A673 (cell line): ENCODE data around the gene WBP1L. TPM values are rescaled to one million over a fixed set of nuclear protein-coding genes. Genes with fewer than 3 reads are reported as not detected.

ENCODE experiments used
- BruUV-seq: library from RNA; stranded (reverse); fragments of 400-500 nt; replicated peaks from 2 replicates; lab custom pipeline; 2021; lab: Mats Ljungman, UMichigan
- CTCF ChIA-PET: fragments of 300-600 bp; sonication (Branson Sonifier 250); formaldehyde crosslinking; loops from one replicate; lab custom pipeline; 2022; ENCODE audit warnings: antibody characterized with exemption; lab: Charles Lee
- POLR2A ChIA-PET: fragments of 300-600 bp; sonication (Branson Sonifier 250); formaldehyde crosslinking; loops from one replicate; lab custom pipeline; 2022; ENCODE audit warnings: antibody characterized with exemption; ENCODE audit not compliant: low non-redundant PET; lab: Charles Lee
- DNase-seq: peaks from one replicate; pipeline ENCODE4 v3.0.0-alpha.2; 2015; ENCODE audit warnings: low spot score
- H3K27ac ChIP-seq: fragments of 200-600 bp; sonication (generic); 2 replicates; pipeline ENCODE4 v1.5.1; 2016; ENCODE audit warnings: mixed run types, low read depth, mild to moderate bottlenecking, mixed read lengths, antibody characterized with exemption, low read length; ENCODE audit not compliant: poor library complexity, severe bottlenecking
- H3K27me3 ChIP-seq: fragments of 200-600 bp; sonication (generic); replicated peaks from 2 replicates; pipeline ENCODE4 v1.6.1; 2017; ENCODE audit warnings: mixed run types, low read depth, mild to moderate bottlenecking, mixed read lengths, antibody characterized with exemption, low read length; ENCODE audit not compliant: insufficient read depth, poor library complexity
- H3K36me3 ChIP-seq: fragments of 200-600 bp; sonication (generic); 2 replicates; pipeline ENCODE4 v1.6.1; 2016; ENCODE audit warnings: mixed run types, mild to moderate bottlenecking, mixed read lengths, antibody characterized with exemption, low read length; ENCODE audit not compliant: insufficient read depth, poor library complexity, severe bottlenecking
- H3K4me1 ChIP-seq: fragments of 200-600 bp; sonication (generic); 2 replicates; pipeline ENCODE4 v1.6.1; 2017; ENCODE audit warnings: mixed run types, mild to moderate bottlenecking, mixed read lengths, antibody characterized with exemption, low read length; ENCODE audit not compliant: insufficient read depth, poor library complexity, severe bottlenecking
- H3K4me3 ChIP-seq: fragments of 200-600 bp; sonication (generic); 2 replicates; pipeline ENCODE4 v1.5.1; 2016; ENCODE audit warnings: low read depth, mixed run types, mild to moderate bottlenecking, mixed read lengths, low read length; ENCODE audit not compliant: poor library complexity, severe bottlenecking
- H3K9me3 ChIP-seq: fragments of 200-600 bp; sonication (generic); 2 replicates; pipeline ENCODE4 v1.6.1; 2016; ENCODE audit warnings: mixed run types, low read depth, mild to moderate bottlenecking, mixed read lengths, antibody characterized with exemption, low read length; ENCODE audit not compliant: poor library complexity, severe bottlenecking
- CTCF ChIP-seq: fragments of 300-800, 200-600 bp; sonication (generic); conservative IDR thresholded peaks from 2 replicates; pipeline ENCODE4 v1.5.1; 2017; ENCODE audit warnings: low read depth, mild to moderate bottlenecking, antibody characterized with exemption, low read length, moderate library complexity, mixed read lengths
- EZH2 ChIP-seq: fragments of 200-600 bp; sonication (generic); IDR thresholded peaks from 2 replicates; pipeline ENCODE4 v1.6.1; 2017; ENCODE audit warnings: borderline replicate concordance, low read depth, mild to moderate bottlenecking, mixed read lengths, antibody characterized with exemption, low read length; ENCODE audit not compliant: poor library complexity, severe bottlenecking
- intact Hi-C: fragments of 100-400 bp; cut with micrococcal nuclease; formaldehyde crosslinking; loops from one replicate; pipeline ENCODE4 v1.10.0; 2022; ENCODE audit not compliant: unreplicated experiment
- total RNA-seq: library from RNA; stranded (reverse); gene quantifications from 2 replicates; pipeline ENCODE4 v1.2.3, GENCODE V29; 2021

The WBP1L gene
- total RNA-seq, 1 experiment from 2014 or later = 20.3 TPM

- intact Hi-C loops = loop anchor here (2.0 kb wide), 1 partner anchor 67 kb away; no protein-coding TSS in a partner anchor
- ChIA-PET POLR2A (no interaction called here), CTCF (interaction anchor here (0.8 to 1.4 kb wide), 2 partner anchors 14 to 68 kb away, joined by 3 read pairs; no protein-coding TSS in a partner anchor)
- TSS peak; percentile 34 for BruUV-seq
- H3K4me3 ChIP-seq = peak overlapping the region; percentile 74
- no peak for DNase-seq
- peak overlapping the region; percentile 85 for H3K27ac ChIP-seq
- TF ChIP-seq EZH2 = no peak
- TF ChIP-seq CTCF = no peak
- no peaks in the 10 kb centered on the region for H3K9me3 ChIP-seq
- no peaks in the 10 kb centered on the region for H3K27me3 ChIP-seq
- peaks cover 34% of the 10 kb centered on the region for H3K4me1 ChIP-seq
- H3K36me3 ChIP-seq = peaks cover 3% of the 10 kb centered on the region
These were observed 30.3 kb upstream of the WBP1L start for GRCh38 chr10:102713539-102713813.

GRCh38 chr10:102713814-102714620 is 29.7 kb upstream of the WBP1L start, which contains the start of gene ARL3:
TSS of gene ARL3 (minus strand) at chr10:102714397. CDS start at chr10:102714275, 122 bp downstream.
- peaks cover 3% of the 10 kb centered on the region for H3K36me3 ChIP-seq
- TF ChIP-seq CTCF (peak; percentile 35), EZH2 (no peak)
- H3K4me1 ChIP-seq = peaks cover 34% of the 10 kb centered on the region
- ChIA-PET POLR2A (interaction anchor here (0.5 to 0.6 kb wide), 2 partner anchors 210 to 247 kb away, joined by 4 to 5 read pairs; no protein-coding TSS in a partner anchor), CTCF (interaction anchor here (0.8 to 1.4 kb wide), 2 partner anchors 14 to 69 kb away, joined by 3 read pairs; no protein-coding TSS in a partner anchor)
- BruUV-seq = no TSS peak
- H3K9me3 ChIP-seq = no peaks in the 10 kb centered on the region
- H3K4me3 ChIP-seq = peak within 1 kb of the TSS; percentile 74
- peak; percentile 100 for DNase-seq
- peak within 1 kb of the TSS; percentile 85 for H3K27ac ChIP-seq
- intact Hi-C loops = loop anchor here (2.0 kb wide), 2 partner anchors 67 to 211 kb away; partner anchors contain the start of genes ACTR1A and SUFU
- no peaks in the 10 kb centered on the region for H3K27me3 ChIP-seq

- DNase-seq = peak; percentile 54
- ChIA-PET CTCF (interaction anchor here (1.4 kb wide), 1 partner anchor 70 kb away, joined by 3 read pairs; no protein-coding TSS in a partner anchor), POLR2A (interaction anchor here (0.5 to 0.6 kb wide), 3 partner anchors 211 to 526 kb away, joined by 3 to 5 read pairs (median 4); no protein-coding TSS in a partner anchor)
- Histone ChIP-seq H3K4me1 (peaks cover 34% of the 10 kb centered on the region), H3K4me3 (peak within 1 kb of the TSS; percentile 74), H3K36me3 (peaks cover 3% of the 10 kb centered on the region), H3K27ac (peak within 1 kb of the TSS; percentile 85), H3K9me3 (no peaks in the 10 kb centered on the region), H3K27me3 (no peaks in the 10 kb centered on the region)
- TF ChIP-seq CTCF (0 out of 2 replicates have a peak, but pooled peaks have one; percentile 10), EZH2 (no peak)
- no TSS peak for BruUV-seq
- intact Hi-C loops = loop anchor here (2.0 kb wide), 1 partner anchor 212 kb away; the partner anchor contains the start of genes ACTR1A and SUFU
These were observed 28.9 kb upstream of the WBP1L start, which contains the start of gene SFXN2 for GRCh38 chr10:102714621-102715455. TSS of gene SFXN2 (plus strand) at chr10:102714636. CDS start at chr10:102726637, 12,001 bp downstream.
